ENCODE results near the gene ANKK1.

The ANKK1 gene

GRCh38 chr11:113382121-113382520 is 5.5 kb upstream of the ANKK1 start:
- no peak for DNase-seq

GRCh38 chr11:113384551-113384950 is 3.0 kb upstream of the ANKK1 start:
- DNase-seq: no peak

- no peak for DNase-seq
Measured at GRCh38 chr11:113385749-113386148, 1.8 kb upstream of the ANKK1 start.

DNA sequence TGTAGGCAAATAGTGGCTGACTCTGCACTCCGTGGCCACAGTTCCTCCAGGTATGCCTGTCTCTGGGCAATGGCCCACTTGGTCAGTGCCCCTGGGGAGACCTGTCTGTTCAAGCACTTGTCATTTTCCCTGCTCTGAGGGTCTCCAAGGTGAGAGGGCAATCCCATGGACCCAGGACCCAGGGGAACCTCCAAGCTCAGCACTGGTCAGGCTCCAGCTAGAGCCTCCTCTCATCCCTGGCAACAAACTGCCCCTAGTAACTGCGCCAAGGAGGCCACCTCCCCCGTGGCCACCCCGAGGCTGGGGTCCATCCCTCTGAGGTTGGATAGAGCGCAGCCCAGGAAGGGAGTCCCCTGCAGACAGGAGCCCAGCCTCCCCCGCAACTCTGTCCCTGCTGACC is 713 bp upstream of the ANKK1 start:
- no peak for DNase-seq

DNA sequence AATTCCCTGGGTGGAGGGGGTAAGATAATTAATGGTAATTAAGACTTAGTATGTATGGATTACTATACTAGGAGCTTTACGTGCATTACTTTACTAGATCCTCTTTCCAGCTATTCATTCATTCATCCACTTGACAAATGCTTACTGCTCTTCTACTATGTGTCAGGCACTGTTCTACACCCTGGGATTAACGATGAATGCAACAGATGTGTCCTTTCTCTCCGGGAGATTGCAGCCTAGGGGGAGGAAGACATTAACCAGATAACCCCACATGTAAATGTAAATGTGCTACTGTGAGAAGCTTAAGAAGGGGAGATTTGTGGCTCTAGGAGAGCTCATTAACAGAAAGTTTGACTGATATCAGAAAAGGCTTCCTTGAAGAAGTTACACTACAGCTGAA is 1.7 kb downstream of the ANKK1 start:
- no peak for DNase-seq

GRCh38 chr11:113392236-113392921 is 4.8 kb downstream of the ANKK1 start:
- DNase-seq: no peak

GRCh38 chr11:113393501-113393985 is 6.0 kb downstream of the ANKK1 start:
- DNase-seq: no peak

GRCh38 chr11:113394919-113395318 is 7.3 kb downstream of the ANKK1 start:
- no peak for DNase-seq

GRCh38 chr11:113395782-113396336 is 8.3 kb downstream of the ANKK1 start:
- no peak for DNase-seq

DNA sequence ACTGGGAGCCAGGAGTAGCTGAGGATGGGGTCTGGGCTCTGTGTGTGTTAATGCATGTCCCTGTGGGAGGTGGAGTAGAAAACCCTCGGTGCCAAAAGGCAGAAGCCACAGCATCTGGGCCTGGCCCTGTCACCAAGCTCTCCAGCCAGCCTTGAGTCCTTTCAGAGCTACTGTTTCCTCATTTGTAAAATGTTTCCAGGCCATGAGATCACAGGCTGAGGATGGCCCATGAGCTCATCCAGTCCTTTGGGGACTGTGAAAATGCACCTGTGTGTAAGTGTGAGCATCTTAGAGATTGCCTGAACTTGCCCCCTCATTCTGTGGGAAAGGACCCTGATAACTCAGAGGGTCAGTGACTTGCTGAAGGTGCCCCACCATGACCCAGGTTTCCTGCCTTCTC is 9.1 kb downstream of the ANKK1 start:
- DNase-seq: no peak

GRCh38 chr11:113397212-113397611 is 9.6 kb downstream of the ANKK1 start:
- no peak for DNase-seq

- DNase-seq: no peak
Measured at GRCh38 chr11:113397821-113398220, 10.2 kb downstream of the ANKK1 start.

DNA sequence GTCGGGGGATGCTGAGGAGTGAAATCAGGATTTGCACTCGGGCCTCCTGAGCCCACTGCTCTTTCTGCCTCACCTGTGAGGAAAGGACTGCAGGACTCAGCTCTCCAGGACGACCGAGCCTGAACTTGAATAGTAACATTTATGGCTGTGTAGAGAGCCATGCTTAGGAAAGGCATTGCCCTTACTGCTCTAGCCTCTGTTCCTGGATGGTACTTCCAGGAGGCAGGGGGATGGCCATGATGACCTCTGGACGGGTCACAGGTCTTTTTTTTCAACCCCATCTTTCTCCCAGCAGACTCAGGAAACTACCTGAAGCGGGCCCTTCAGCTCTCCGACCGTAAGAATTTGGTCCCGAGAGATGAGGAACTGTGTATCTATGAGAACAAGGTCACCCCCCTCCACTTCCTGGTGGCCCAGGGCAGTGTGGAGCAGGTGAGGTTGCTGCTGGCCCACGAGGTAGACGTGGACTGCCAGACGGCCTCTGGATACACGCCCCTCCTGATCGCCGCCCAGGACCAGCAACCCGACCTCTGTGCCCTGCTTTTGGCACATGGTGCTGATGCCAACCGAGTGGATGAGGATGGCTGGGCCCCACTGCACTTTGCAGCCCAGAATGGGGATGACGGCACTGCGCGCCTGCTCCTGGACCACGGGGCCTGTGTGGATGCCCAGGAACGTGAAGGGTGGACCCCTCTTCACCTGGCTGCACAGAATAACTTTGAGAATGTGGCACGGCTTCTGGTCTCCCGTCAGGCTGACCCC is 11.3 kb downstream of the ANKK1 start:
- DNase-seq: no peak

DNA sequence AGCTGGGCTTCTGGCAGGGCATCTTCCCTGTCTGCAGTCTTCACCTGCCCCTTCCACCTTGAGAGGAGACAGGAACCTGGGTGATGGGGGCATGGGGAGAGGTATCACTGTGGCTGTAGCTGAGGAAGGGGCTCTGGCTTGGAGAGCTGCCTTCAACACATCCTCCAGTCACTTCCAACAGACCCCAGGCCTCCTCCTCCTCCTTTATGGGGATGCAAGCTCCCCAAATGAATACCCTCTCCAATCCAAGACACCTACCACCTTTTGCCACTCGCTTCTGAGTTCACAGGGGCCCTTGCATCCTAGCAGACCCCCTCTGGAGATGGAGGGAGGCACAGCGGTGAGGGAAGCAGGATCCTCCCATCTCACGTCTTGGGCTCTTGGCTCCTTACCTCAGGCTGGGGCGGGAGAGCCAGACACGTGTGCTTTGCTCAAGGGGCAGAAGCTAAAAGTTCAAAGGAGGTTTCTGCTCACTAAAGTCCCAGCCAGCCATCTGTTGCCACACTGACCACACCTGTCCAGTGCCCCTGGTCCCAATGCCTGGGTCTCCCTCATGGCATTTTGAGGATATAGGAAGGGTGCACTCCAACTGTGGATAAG is 13.2 kb downstream of the ANKK1 start:
- DNase-seq: no peak

- no peak for DNase-seq
Measured at GRCh38 chr11:113401718-113402117, 14.1 kb downstream of the ANKK1 start.

DNA sequence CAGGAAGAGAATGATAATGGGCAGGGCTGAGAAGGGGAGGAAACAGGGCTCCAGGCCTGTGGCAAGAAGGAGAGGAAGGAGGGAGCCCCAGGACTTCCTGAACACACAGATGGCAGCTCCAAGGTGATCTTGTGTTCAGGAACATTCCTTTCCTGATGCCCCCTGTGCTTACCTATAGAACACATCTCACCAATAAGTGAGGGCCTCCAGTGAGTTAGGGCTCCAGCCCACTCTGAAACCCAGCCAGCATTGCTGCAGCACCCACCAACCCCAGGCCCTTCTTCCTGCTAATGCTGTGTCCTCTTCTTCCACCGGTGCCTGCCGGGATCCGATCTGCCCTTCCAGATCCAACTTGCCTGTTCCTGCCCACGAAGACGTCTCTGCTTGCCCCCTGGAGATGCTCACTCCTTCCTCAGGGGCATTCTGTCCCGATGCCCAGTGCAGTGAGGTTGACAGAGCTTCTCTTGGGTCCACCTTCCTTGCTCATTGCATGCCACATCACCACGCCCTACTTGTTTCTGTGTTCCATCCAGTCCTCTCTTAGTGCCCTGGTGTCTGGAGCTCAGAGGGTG is 17.4 kb downstream of the ANKK1 start:
- no peak for DNase-seq

- no peak for DNase-seq
Measured at GRCh38 chr11:113405724-113406478, 18.3 kb downstream of the ANKK1 start.

DNA sequence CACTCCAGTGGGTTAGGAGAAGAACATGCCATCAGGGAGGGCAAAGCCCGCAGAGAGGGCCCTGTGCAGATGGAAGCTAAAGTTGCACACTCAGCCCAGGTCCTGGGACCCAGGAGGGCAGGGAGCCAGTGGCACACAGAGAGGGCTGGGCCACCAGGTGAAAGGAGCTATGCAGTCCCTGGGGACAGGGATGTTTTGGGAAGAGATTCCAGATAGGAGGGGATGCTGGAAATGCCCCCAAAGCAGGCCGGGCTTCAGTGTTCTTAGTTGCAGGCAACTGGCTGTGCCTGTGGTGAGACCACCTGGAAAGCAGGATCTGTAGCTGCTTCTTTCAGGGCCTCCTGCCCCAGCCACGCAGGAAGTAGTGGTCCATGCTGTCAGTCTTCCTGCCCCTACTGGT is 19.6 kb downstream of the ANKK1 start:
- no peak for DNase-seq

DNA sequence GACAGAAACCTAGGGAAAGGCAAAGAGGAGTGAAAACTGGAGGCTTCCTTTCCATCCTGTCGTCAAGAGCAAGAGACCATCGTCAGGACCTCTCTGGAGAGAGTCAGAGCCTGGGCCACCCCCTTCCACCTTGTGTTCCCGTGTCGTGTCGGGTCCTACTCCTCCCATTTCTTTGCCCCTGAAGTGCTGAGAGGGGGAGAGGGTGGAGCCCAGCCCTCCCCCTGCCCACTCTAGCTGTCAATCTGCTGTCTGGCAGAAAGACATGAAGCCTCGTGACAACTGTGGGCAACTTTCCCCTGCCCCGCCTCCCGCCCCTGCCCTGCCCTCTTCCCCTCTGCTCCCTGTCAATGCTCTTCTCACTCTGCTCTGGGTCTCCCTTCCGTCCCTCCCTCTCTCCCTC is 20.6 kb downstream of the ANKK1 start:
- no peak for DNase-seq

DNA sequence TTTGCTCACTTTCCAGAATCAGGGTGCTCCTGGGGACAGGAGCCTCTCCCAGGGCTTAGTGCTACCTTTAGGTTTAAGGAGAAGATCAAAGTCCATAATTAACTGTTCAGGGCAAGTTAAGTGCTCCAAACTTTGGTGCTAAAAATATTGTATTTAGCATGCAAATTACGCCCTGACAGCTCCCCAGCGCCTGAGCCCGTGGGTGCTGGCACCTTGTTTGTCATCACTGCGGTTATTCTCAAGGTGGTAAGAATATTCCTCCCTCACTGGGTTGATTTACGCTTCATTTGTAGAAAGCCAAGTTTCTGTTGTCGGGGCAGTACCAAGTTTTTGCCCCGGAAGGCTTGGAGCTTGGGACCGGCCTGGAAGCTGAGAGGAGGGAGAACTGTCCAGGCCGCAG is 21.3 kb downstream of the ANKK1 start:
- DNase-seq: no peak

DNA sequence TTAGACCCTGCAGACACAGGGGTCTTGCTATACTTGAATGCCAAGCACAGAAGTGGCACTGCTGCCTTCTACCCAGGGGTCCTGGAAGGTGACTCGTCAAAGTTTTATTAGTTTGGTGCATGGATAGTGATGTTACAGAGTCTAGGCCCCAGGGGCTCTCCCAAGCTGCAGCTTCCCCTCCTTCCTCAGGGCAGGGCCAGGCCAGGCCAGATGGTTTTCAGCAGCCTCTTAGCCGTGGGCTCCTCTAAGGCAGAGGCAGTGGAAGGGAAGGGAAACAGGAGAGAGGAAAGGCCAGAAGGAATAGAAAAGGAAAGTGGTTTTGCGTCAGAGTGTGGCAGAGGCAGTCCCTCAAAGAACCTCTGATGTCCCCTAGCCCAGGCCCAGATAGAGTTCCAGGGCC is 21.9 kb downstream of the ANKK1 start:
- DNase-seq: no peak

DNA sequence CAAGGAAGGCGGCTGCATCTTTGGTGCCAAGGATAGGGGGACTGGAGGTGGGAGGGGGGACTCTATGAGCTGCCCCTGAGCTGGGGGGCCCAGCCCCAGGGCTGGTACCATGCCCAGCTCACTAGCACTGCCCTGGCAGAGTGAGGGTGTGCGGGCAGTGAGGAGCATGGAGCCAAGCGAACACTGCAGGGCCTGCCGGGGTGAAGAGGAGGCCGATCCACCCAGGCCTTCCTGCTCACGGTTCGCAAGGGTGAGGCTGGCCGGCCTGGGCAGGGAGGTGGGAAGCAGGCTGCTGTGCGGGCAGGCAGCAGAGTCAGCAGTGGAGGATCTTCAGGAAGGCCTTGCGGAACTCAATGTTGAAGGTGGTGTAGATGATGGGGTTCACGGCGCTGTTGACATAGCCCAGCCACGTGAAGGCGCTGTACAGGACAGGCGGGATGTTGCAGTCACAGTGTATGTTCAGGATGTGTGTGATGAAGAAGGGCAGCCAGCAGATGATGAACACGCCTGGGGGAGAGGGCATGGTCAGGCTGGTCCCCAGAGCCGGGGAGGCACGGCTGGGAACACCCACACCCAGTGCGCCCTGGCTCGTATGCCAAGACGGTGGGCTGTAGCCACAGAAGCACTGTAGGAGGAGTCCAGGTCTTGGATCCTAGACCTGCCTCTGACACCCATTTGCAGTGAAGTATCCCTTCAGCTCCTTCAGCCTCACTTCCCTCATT is 23.0 kb downstream of the ANKK1 start:
- no peak for DNase-seq

All from CD4-positive, alpha-beta T cell treated with Interleukin-21 for 1 hour (primary cell).